Stimulated activated CD8-positive, alpha-beta memory T cell treated with anti-CD3 and anti-CD28 coated beads, Interleukin-12 subunit alpha, Interleukin-12 subunit beta, amount 100 ng/mL, for 24 hours (primary cell): ENCODE results near the gene CACTIN.
"Not testable (repeated sequence)": the region's sequence is repeated elsewhere in the genome, so short reads cannot be mapped to it uniquely, and the experiment has no call there.

Experiments
- DNase-seq: peaks from one replicate; pipeline ENCODE4 v3.0.0-alpha.2; 2020; ENCODE audit errors: extremely low read depth

Gene CACTIN

DNA sequence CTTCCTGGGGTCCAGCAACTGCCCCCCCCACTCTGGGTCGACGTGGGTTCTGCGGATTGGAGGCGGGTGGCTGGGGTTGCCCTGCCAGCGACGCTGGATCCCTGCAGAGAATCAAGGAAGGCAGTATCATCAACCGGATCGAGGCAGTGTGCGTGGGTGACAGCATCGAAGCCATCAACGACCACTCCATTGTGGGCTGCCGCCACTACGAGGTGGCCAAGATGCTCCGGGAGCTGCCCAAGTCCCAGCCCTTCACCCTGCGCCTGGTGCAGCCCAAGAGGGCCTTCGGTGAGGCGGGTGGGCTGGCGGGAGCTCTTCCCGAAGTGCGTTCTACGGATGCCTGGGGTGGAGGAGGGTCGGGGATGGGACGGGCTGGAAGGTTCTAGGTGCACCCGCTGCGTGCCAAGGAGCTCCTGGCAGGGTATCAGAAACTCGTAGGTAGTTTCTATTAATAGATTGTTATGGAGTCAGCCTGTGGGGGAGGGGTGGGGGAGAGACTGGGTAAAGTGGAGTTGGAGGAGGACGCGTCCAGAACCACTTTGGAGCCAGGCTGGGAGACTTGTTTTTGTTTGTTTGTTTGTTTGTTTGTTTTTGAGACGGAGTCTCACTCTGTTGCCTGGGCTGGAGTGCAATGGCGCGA, 39.8 kb downstream of the CACTIN start:
- DNase-seq, result no peak

- DNase-seq, result no peak
Measured at GRCh38 chr19:3586127-3586626, 40.4 kb downstream of the CACTIN start.

GRCh38 chr19:3585301-3586126, 41.1 kb downstream of the CACTIN start, which contains the start of gene GIPC3:
GIPC3 (plus strand) TSS chr19:3585478; CDS start chr19:3585598, 120 bp downstream.
- DNase-seq, result no peak

DNA sequence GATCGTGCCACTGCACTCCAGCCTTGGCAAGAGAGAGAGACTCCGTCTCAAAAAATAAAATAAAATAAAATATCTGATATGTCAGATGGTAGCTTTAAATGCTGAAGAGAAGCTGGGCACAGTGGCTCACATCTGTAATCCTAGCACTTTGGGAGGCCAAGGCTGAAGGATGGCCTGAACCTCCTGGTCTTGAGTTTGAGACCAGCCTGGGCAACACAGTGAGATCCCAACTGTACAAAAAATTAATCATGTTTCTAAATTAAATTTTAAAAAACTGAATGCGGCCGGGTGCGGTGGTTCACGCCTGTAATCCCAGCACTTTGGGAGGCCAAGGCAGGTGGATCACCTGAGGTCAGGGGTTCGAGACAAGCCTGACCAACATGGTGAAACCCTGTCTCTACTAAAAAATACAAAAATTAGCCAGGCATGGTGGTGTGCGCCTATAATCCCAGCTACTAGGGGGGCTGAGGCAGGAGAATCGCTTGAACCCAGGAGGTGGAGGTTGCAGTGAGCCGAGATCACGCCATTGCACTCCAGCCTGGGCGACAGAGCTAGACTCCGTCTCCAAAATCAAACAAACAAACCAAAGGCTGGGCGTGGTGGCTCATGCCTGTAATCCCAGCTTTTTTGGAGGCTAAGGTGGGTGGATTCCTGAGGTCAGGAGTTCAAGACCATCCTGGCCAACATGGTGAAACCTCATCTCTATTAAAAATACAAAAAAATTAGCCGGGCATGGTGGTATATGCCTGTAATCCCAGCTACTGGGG, 42.4 kb downstream of the CACTIN start:
- not testable (repeated sequence) for DNase-seq

GRCh38 chr19:3581792-3582191, 44.8 kb downstream of the CACTIN start:
- DNase-seq, result not testable (repeated sequence)

DNA sequence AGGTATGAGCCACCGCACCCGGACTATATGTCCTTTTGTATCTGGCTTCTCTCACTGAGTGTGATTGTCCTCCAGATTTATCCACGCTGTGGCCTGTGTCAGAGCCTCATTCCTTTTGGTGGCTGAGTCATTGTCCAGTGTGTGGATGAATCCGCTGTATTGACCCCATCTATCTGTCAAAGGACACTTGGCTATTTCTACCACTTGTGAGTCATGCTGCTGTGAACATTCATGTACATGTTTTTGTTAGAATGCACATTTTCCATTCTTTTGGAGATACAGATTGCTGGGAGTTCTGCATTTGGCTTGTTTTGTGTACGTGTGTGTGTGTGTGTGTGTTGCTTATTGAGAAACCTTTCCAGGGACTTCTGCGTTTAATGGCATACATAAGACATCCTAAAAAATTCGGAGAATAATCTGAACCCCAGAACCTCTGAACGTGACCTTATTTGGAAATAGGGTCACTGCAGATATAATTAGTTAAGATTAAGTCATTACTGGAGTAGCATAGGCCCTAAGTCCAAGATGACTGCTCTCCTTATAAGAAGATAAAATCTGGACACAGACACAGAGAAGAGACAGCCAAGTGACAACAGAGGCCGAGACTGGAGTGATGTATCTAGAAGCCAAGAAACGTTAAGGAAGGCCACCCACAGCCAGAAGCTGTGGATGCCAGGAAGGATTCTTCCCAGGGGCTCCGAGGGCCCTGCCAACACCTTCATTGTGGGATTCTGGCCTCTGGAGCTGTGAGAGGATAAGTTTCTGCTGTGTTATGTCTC, 46.2 kb downstream of the CACTIN start:
- DNase-seq, result no peak

DNA sequence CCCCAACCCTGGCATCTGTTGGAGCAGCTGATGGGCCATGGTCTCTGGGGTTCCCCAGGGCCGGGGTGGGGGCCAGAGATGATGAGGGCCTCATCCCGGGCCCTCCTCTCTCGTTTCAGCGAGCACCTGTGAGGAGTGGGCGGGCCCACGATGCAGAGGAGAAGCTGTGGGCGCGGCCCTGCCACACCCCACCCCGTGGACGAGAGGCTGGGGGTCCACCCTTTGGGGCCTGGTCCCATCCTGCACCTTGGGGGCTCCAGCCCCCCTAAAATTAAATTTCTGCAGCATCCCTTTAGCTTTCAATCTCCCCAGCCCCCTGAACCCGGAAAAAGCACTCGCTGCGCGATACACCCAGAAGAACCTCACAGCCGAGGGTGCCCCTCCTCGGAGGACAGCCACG, 48.2 kb downstream of the CACTIN start:
- no peak for DNase-seq

DNA sequence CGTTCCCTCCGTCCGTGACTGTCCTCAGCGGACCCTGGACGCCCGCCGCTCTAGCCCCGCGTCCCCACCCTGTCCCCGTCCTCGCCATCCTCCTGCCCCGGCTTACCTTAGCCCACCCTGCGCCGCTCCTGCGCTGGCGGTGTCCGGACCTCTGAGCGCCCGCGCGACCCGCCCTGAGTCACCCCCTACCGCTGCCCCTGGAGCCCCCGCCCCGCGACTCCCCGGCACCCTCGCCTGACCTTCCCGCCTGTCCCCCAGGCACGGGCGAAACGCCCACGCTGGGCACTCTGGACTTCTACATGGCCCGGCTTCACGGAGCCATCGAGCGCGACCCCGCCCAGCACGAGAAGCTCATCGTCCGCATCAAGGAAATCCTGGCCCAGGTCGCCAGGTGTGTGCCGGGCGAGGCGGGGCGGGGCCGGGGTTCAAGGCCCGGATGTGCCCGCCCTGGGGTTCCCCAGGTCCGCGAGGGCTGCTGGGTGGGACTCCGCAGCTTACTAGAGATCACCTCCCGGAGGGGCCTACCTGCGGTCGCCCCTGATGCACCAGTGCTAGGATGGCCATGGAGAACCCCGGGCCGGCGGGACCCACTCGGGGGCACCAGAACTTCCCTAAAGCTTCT, 48.8 kb downstream of the CACTIN start:
- DNase-seq, result no peak

- DNase-seq, result no peak
Measured at GRCh38 chr19:3576696-3577443, 49.7 kb downstream of the CACTIN start.

DNA sequence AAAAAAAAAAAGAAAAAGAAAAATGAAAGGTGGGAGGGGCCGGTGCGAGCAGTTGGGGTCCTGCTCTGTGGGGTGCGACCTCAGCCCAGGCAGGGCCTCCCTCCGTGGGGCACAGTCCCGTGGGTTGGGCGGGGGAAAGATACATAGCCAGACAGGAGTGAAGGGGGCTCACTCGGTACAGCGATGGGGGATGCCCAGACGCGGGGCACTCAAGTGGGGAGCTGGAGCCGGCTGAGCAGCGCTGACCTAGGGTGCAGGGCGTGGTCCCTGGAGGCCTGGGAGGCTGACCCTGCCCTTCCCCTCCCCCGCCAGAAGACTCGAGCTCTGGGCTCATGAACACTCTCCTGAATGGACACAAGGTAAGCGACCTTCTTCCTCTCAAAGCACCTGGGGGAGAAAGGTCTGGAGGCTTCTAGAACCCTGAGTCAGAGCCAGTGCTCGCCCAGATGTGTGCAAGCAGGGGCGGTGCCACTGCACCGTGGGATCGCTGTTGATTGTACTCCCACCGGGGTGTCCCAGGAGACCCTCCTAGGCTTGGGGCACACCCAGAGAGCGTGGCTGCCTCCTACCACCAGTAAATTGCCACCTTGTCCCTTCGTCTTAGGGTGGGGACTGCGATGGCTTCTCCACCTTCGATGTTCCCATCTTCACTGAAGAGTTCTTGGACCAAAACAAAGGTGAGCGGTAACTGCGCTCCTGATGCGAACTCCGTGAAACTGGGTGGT, 50.5 kb downstream of the CACTIN start:
- no peak for DNase-seq

- no peak for DNase-seq
Measured at GRCh38 chr19:3575260-3575741, 51.3 kb downstream of the CACTIN start.

- DNase-seq, result peak; percentile 54
Measured at GRCh38 chr19:3573858-3574637, 52.5 kb downstream of the CACTIN start.

DNA sequence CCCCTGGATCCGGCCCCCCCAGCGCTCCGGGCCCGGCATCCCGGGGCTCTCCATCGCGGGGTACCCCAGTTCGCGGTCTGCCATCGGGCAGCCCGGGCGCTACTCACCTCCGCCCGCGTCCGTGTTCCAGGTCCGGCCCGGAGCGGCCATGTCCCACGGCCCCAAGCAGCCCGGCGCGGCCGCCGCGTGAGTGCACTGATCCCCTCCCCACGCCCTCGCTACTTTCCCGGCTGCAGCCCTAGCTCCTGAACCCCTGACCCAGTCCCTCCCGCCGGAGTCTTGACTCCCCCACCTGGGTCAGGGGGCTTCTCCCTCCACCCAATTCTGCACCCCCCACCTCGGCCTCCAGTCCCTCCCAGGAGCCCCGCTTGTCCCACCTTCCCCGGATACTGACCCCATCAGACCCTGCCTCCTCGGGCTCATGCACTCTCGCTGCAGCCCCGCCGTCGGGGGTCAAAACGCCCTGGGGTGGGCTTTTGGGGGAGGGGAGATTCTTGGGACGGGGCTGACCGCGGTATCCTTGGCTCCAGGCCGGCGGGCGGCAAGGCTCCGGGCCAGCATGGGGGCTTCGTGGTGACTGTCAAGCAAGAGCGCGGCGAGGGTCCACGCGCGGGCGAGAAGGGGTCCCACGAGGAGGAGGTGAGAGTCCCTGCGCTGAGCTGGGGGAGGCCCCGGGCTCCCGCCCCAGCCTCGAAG, 53.3 kb downstream of the CACTIN start:
- no peak for DNase-seq

- no peak for DNase-seq
Measured at GRCh38 chr19:3572855-3573161, 53.8 kb downstream of the CACTIN start, which contains the start of gene HMG20B. HMG20B (plus strand) TSS chr19:3572944; CDS start chr19:3573310, 366 bp downstream.

DNA sequence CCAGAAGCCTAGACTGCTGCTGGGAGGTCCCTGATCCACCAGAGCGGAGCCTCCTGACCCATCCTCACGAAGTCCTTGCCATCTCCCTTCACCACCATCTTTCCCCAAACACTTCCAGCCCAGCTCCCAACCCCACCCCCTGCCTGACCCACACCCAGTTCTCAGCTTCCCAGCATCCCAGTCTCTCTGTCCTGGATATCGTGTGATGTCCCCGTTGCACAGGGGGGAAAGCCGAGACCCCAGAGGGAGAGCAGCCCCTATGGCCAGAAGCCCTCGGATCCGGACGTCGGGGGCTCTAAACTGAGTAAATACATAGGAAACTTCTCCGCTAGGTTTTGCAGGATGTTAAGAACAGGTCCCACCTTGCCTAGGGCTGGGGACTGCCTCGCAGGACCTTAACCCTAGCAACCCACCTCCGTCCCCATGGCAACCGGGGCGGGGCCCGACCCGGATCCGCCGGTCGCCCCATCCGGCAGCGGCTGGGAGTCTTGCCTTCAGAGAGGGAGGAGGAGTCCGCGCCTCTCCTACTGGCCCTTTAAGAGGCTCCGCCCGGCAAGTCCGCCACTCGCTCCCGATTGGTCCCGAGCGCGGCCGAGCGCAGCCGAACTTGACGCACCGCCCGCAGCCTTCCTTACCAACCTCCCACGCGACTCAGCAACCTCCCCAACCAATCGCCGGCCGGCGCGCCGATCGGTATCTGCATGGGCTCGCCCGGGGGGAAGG, 54.3 kb downstream of the CACTIN start:
- peak; percentile 99 for DNase-seq

- DNase-seq, result no peak
Measured at GRCh38 chr19:3570606-3571011, 56.0 kb downstream of the CACTIN start.

- not testable (repeated sequence) for DNase-seq
Measured at GRCh38 chr19:3570042-3570441, 56.5 kb downstream of the CACTIN start.
